WI38 (cell line): ENCODE results near the gene NAALADL2.
A peak's percentile ranks its signal among the peaks of the same experiment; 100 is the strongest.

ENCODE experiments used
- H3K4me3 ChIP-seq: 2 replicates; pipeline ENCODE4 v1.5.1; 2011; ENCODE audit warnings: low read depth, mild to moderate bottlenecking, control low read depth, low read length
- CTCF ChIP-seq: IDR thresholded peaks from 2 replicates; pipeline ENCODE4 v1.5.1; 2012; ENCODE audit warnings: low read depth, mild to moderate bottlenecking, control low read depth, low read length

The NAALADL2 gene

GRCh38 chr3:175617247-175617646, 758.1 kb downstream of the NAALADL2 start:
- no peak overlapping the region for H3K4me3 ChIP-seq
- no peak for TF ChIP-seq CTCF

- TF ChIP-seq CTCF, result no peak
- no peak overlapping the region for H3K4me3 ChIP-seq
Measured at GRCh38 chr3:175619369-175619768, 760.2 kb downstream of the NAALADL2 start.

GRCh38 chr3:175620093-175620492, 761.0 kb downstream of the NAALADL2 start:
- no peak overlapping the region for H3K4me3 ChIP-seq
- TF ChIP-seq CTCF, result no peak

GRCh38 chr3:175620532-175620931, 761.4 kb downstream of the NAALADL2 start:
- TF ChIP-seq CTCF, result no peak
- H3K4me3 ChIP-seq, result no peak overlapping the region

GRCh38 chr3:175640958-175641357, 781.8 kb downstream of the NAALADL2 start:
- H3K4me3 ChIP-seq, result no peak overlapping the region
- no peak for TF ChIP-seq CTCF

GRCh38 chr3:175646865-175647264, 787.7 kb downstream of the NAALADL2 start:
- H3K4me3 ChIP-seq, result no peak overlapping the region
- no peak for TF ChIP-seq CTCF

GRCh38 chr3:175648899-175649298, 789.8 kb downstream of the NAALADL2 start:
- no peak for TF ChIP-seq CTCF
- H3K4me3 ChIP-seq, result no peak overlapping the region

- no peak for TF ChIP-seq CTCF
- H3K4me3 ChIP-seq, result peak overlapping the region; percentile 24
Measured at GRCh38 chr3:175651716-175652115, 792.6 kb downstream of the NAALADL2 start.
